Activated naive CD8-positive, alpha-beta T cell treated with anti-CD3 and anti-CD28 coated beads, Interleukin-2, amount 50 U/mL, for 16 hours (primary cell): Measurements from ENCODE around the gene KCND2.

Experiments
- DNase-seq: peaks from one replicate; pipeline ENCODE4 v3.0.0-alpha.2; 2020; ENCODE audit warnings: low read depth, low spot score

Gene KCND2

GRCh38 chr7:120703585-120704240 lies 430.7 kb downstream of the KCND2 start:
- DNase-seq: no peak

GRCh38 chr7:120709252-120709971 lies 436.4 kb downstream of the KCND2 start:
- DNase-seq: no peak

GRCh38 chr7:120709972-120710320 lies 437.0 kb downstream of the KCND2 start:
- no peak for DNase-seq

GRCh38 chr7:120714945-120715344 lies 442.0 kb downstream of the KCND2 start:
- DNase-seq: no peak

GRCh38 chr7:120716307-120716706 lies 443.3 kb downstream of the KCND2 start:
- no peak for DNase-seq

- DNase-seq: no peak
These were observed 444.2 kb downstream of the KCND2 start for GRCh38 chr7:120717166-120717565.

GRCh38 chr7:120718361-120718760 lies 445.4 kb downstream of the KCND2 start:
- DNase-seq: no peak

- no peak for DNase-seq
These were observed 447.3 kb downstream of the KCND2 start for GRCh38 chr7:120720317-120720716.

- no peak for DNase-seq
These were observed 450.8 kb downstream of the KCND2 start for GRCh38 chr7:120723465-120724385.

- no peak for DNase-seq
These were observed 451.5 kb downstream of the KCND2 start for GRCh38 chr7:120724448-120724847.

GRCh38 chr7:120724955-120725354 lies 452.0 kb downstream of the KCND2 start:
- DNase-seq: no peak

- DNase-seq: no peak
These were observed 452.5 kb downstream of the KCND2 start for GRCh38 chr7:120725376-120726039.

- no peak for DNase-seq
These were observed 456.3 kb downstream of the KCND2 start for GRCh38 chr7:120729245-120729644.

- DNase-seq: no peak
These were observed 458.3 kb downstream of the KCND2 start for GRCh38 chr7:120731271-120731670.

- DNase-seq: no peak
These were observed 459.3 kb downstream of the KCND2 start for GRCh38 chr7:120732256-120732655.

- DNase-seq: no peak
These were observed 460.2 kb downstream of the KCND2 start for GRCh38 chr7:120733143-120733542.

GRCh38 chr7:120733835-120734234 lies 460.9 kb downstream of the KCND2 start:
- no peak for DNase-seq

GRCh38 chr7:120735791-120736190 lies 462.8 kb downstream of the KCND2 start:
- no peak for DNase-seq

- no peak for DNase-seq
These were observed 465.8 kb downstream of the KCND2 start for GRCh38 chr7:120738816-120739215.

GRCh38 chr7:120740348-120740747 lies 467.4 kb downstream of the KCND2 start:
- DNase-seq: no peak

GRCh38 chr7:120741371-120742042 lies 468.5 kb downstream of the KCND2 start:
- DNase-seq: no peak
